WTC11 (cell line): ENCODE results near the gene UBE2K. TPM values are rescaled to one million over a fixed set of nuclear protein-coding genes. Genes with fewer than 3 reads are reported as not detected.

Experiments
- ATAC-seq: fragments of 200-7000 bp; cut with Tn5 transposase; 2 replicates; pipeline ENCODE4 v1.10.0; 2021; ENCODE audit warnings: mild to moderate bottlenecking, moderate library complexity
- CTCF ChIA-PET: fragments of 300-600 bp; sonication (Branson Sonifier 250); formaldehyde crosslinking; loops from one replicate; lab custom pipeline; 2021; ENCODE audit warnings: antibody characterized with exemption; lab: Charles Lee
- POLR2A ChIA-PET: fragments of 350-600 bp; sonication (Branson Sonifier 250); formaldehyde crosslinking; loops from one replicate; lab custom pipeline; 2021; ENCODE audit warnings: antibody characterized with exemption; lab: Charles Lee
- DNase-seq: peaks from one replicate; pipeline ENCODE4 v3.0.0; 2021; ENCODE audit warnings: low spot score
- H3K27ac Mint-ChIP-seq: 2 replicates; pipeline ENCODE4 v1.8.0; 2021; ENCODE audit warnings: mixed read lengths
- H3K27me3 Mint-ChIP-seq: 2 replicates; pipeline ENCODE4 v1.8.0; 2021; ENCODE audit warnings: low read depth, mild to moderate bottlenecking, moderate library complexity, mixed read lengths
- H3K36me3 Mint-ChIP-seq: 2 replicates; pipeline ENCODE4 v1.8.0; 2021; ENCODE audit warnings: mixed read lengths
- H3K4me1 Mint-ChIP-seq: 2 replicates; pipeline ENCODE4 v1.8.0; 2022; ENCODE audit warnings: mixed read lengths
- H3K4me3 Mint-ChIP-seq: 2 replicates; pipeline ENCODE4 v1.8.0; 2021; ENCODE audit warnings: mild to moderate bottlenecking, moderate library complexity, mixed read lengths
- H3K9me3 Mint-ChIP-seq: 2 replicates; pipeline ENCODE4 v1.8.0; 2021; ENCODE audit warnings: mixed read lengths
- HMGXB4 ChIP-seq: sonication (generic); formaldehyde crosslinking; IDR thresholded peaks from 2 replicates; pipeline ENCODE4 v1.8.1; 2023; ENCODE audit warnings: mild to moderate bottlenecking, moderate library complexity, missing genetic modification reagents
- KAT7 ChIP-seq: sonication (generic); formaldehyde crosslinking; IDR thresholded peaks from 2 replicates; pipeline ENCODE4 v1.8.1; 2023; ENCODE audit warnings: missing genetic modification reagents, mild to moderate bottlenecking, borderline replicate concordance
- MAX ChIP-seq: sonication (generic); formaldehyde crosslinking; IDR thresholded peaks from 2 replicates; pipeline ENCODE4 v1.8.0; 2022; ENCODE audit warnings: mild to moderate bottlenecking, missing genetic modification reagents
- NR2C2 ChIP-seq: sonication (generic); formaldehyde crosslinking; IDR thresholded peaks from 2 replicates; pipeline ENCODE4 v1.8.0; 2022; ENCODE audit warnings: mild to moderate bottlenecking, missing genetic modification reagents
- STAT6 ChIP-seq: sonication (generic); formaldehyde crosslinking; conservative IDR thresholded peaks from 2 replicates; pipeline ENCODE4 v1.8.1; 2023; ENCODE audit warnings: mild to moderate bottlenecking, low read depth, missing genetic modification reagents, moderate library complexity
- ZBTB21 ChIP-seq: sonication (generic); formaldehyde crosslinking; IDR thresholded peaks from 2 replicates; pipeline ENCODE4 v1.8.1; 2023; ENCODE audit warnings: mild to moderate bottlenecking, missing genetic modification reagents, borderline replicate concordance
- ZNF671 ChIP-seq: fragments of 250-450 bp; sonication (Bioruptor Pico); IDR thresholded peaks from 2 replicates; pipeline ENCODE4 v1.8.0; 2021; ENCODE audit warnings: mild to moderate bottlenecking
- total RNA-seq: library from RNA; stranded (reverse); gene quantifications from 3 replicates; pipeline ENCODE4 v1.2.3, GENCODE V29; 2021

Gene UBE2K
- total RNA-seq, 1 experiment from 2014 or later, result 135 TPM

GRCh38 chr4:39825090-39825489 lies 127.2 kb downstream of the UBE2K start:
- Mint-ChIP-seq H3K27ac (no peak overlapping the region), H3K4me1 (peaks cover 7% of the 10 kb centered on the region), H3K27me3 (no peaks in the 10 kb centered on the region), H3K9me3 (no peaks in the 10 kb centered on the region), H3K4me3 (no peak overlapping the region), H3K36me3 (peaks cover 26% of the 10 kb centered on the region)
- no peak for ATAC-seq
- POLR2A ChIA-PET, result interaction anchor here (0.5 kb wide), 1 partner anchor 300 kb away, joined by 4 read pairs; no protein-coding TSS in a partner anchor
- CTCF ChIA-PET, result no interaction called here
- DNase-seq, result no peak
- TF ChIP-seq ZNF671 (CRISPR knock-in tag) (no peak), HMGXB4 (CRISPR knock-in tag) (no peak), STAT6 (CRISPR knock-in tag) (no peak), ZBTB21 (CRISPR knock-in tag) (no peak), MAX (CRISPR knock-in tag) (no peak), NR2C2 (CRISPR knock-in tag) (no peak)

- Mint-ChIP-seq H3K27me3 (no peaks in the 10 kb centered on the region), H3K4me1 (peaks cover 3% of the 10 kb centered on the region; the same call in 1 of the 2 replicates), H3K9me3 (no peaks in the 10 kb centered on the region), H3K27ac (peak overlapping the region; percentile 78; the same call in 1 of the 2 replicates), H3K36me3 (peaks cover 31% of the 10 kb centered on the region), H3K4me3 (no peak overlapping the region)
- DNase-seq, result no peak
- ChIA-PET POLR2A (no interaction called here), CTCF (no interaction called here)
- ATAC-seq, result no peak
- TF ChIP-seq KAT7 (CRISPR knock-in tag), result no peak
Observed at GRCh38 chr4:39825741-39826231, 127.8 kb downstream of the UBE2K start.

Other genes with a start within 250 kb of the UBE2K start
- gene RPL9, start 239.2 kb upstream of the UBE2K start, total RNA-seq, result 1,191 to 1,343 TPM (median 1,328 TPM) in 3 replicates
- 23.1 to 23.5 TPM (median 23.1 TPM) in 3 replicates for gene LIAS, start 239.1 kb upstream of the UBE2K start, total RNA-seq
- gene UGDH, start 170.7 kb upstream of the UBE2K start, total RNA-seq, result 80.2 to 97.5 TPM (median 89.0 TPM) in 3 replicates
- 32.3 to 40.1 TPM (median 38.5 TPM) in 3 replicates for gene SMIM14, start 59.3 kb upstream of the UBE2K start, total RNA-seq